GM21447 (cell line): Measurements from ENCODE around the gene BBS2.

Source experiments
- ATAC-seq: cut with Tn5 transposase; IDR thresholded peaks from one replicate; pipeline ENCODE4 v1.9.1; 2021; ENCODE audit not compliant: unreplicated experiment

BBS2 gene, protein sequence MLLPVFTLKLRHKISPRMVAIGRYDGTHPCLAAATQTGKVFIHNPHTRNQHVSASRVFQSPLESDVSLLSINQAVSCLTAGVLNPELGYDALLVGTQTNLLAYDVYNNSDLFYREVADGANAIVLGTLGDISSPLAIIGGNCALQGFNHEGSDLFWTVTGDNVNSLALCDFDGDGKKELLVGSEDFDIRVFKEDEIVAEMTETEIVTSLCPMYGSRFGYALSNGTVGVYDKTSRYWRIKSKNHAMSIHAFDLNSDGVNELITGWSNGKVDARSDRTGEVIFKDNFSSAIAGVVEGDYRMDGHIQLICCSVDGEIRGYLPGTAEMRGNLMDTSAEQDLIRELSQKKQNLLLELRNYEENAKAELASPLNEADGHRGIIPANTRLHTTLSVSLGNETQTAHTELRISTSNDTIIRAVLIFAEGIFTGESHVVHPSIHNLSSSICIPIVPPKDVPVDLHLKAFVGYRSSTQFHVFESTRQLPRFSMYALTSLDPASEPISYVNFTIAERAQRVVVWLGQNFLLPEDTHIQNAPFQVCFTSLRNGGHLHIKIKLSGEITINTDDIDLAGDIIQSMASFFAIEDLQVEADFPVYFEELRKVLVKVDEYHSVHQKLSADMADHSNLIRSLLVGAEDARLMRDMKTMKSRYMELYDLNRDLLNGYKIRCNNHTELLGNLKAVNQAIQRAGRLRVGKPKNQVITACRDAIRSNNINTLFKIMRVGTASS

DNA sequence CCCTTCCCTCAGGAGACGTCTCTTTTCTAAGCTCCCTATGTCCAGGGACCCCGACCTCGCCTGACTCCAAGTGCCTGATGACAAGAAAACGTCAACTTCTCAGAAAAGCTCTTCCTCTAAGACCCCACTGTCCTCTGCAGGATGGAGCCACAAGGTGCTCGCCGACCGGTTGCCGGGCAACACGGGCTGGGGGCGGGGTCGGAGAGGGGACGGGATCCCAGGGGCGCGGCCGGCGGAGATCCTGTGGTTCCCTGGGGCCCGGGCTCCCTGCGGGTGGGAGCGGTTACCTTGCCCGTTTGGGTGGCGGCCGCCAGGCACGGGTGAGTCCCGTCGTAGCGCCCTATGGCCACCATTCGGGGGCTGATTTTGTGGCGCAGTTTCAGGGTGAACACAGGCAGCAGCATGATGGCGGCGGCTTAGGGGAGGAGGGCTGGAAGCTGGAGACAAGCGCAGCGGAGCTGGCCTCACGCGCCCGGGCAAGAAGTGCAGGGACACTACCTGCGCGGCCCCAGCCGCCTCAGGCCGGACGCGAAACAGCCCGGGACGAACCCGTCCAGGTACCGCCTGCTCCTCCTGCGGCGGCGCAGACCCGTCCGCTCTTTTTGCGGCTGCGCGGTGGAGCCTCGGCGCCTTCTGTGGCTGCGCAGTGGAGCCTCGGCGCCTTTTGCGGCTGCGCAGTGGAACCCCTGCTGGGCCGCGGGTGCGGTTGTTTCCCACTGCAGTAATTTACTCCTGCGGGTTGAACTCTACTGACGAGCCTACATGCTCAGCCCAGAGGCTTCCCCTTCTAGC, at the start of gene BBS2:
Gene BBS2, minus strand, starts transcription at position 566 of the 792 bp plus-strand sequence. Its CDS starts 162 bp downstream, at position 404.
- ATAC-seq = peak; percentile 75

DNA sequence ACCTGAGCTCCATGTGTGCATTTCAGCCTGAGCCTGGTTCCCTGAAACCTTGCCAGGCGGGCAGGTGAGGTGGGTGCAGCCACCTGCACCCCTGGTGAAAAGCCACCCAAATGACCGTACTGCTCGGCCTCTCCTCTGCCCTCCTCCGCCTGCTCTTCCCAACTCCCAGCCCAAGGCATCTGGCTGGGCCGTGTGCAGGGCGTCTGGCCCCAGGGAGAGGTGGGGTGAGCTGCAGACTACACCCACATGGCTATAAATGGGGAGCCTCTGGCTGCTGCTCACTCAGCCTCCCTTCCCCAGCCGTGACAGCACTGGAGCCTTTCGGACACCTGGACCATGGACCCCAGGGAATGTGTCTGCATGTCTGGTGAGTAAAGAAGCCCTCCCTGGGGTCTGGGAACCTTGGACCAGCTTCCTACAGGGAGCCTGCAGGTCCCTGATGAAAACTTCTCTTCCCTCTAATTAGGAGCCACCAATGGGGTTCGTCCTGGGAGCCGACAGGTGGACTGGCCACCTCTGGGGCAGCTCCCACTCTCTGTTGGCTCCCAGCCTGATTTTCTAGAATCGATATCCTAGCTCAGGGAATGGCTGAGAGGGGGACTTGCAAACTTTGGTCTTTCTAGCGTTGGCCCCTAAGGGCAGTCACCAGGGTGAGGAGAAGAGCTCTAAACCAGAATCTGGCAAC, 45.1 kb upstream of the BBS2 start, which contains the start of gene MT4:
Gene MT4, plus strand, starts transcription at position 281 of the 685 bp plus-strand sequence. Its CDS starts 56 bp downstream, at position 337.
- ATAC-seq = no peak

DNA sequence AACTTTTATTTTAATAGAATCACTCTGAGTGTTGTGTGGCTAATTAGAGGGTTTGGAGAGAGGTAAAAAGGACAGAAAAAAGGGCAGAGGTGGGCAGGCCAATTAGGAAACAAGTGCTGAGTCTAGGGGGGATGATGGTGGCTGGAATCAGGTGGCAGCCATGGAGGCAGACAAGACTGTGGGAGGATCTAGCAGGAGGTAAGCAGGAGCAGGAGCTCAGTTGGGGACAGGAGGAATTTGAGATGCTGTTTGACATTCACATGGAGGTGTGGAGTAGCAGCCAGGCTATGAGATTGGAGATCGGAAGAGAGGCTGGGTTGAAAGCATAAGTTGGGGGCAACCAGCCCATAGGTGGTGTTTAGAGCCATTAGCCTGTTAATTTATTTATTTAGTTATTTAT, 41.3 kb upstream of the BBS2 start:
- no peak for ATAC-seq

DNA sequence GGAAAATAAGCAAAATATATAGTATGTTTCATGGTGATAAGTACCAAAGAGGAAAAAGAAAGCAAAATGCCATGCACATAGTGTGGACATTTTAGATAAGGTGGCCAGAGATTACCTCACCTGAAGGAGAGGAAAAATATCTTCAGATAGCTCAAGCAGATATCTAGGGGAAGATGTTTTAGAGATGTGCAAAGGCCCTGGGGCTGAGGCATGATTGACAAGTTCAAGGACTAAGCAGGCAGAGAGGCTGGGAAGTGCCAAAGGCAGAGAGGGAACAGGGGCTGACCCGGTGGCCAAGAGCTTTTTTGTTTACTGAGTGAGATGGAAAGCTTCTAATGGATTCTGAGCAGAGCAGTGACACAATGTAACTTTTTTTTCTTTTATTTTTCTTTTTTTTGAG, 40.6 kb upstream of the BBS2 start:
- ATAC-seq = no peak

DNA sequence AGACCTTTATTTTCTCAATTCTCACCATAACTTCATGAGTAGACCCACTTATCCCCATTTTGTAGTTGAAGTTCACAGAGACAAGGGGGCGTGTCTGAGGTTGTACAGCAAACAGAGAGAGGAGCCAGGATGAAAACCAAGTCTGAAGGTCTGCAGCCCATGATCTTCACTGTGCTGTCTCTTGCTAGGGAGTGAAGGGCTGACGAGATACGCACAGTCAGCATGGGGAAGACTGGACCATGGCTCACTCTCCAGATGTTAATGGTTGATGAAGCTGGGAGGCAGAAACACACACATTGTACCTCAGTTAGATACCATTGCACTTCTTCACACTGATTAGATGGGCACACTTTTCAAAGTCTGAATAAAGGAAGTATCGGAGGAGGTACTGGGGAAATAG, 39.3 kb upstream of the BBS2 start:
- no peak for ATAC-seq

DNA sequence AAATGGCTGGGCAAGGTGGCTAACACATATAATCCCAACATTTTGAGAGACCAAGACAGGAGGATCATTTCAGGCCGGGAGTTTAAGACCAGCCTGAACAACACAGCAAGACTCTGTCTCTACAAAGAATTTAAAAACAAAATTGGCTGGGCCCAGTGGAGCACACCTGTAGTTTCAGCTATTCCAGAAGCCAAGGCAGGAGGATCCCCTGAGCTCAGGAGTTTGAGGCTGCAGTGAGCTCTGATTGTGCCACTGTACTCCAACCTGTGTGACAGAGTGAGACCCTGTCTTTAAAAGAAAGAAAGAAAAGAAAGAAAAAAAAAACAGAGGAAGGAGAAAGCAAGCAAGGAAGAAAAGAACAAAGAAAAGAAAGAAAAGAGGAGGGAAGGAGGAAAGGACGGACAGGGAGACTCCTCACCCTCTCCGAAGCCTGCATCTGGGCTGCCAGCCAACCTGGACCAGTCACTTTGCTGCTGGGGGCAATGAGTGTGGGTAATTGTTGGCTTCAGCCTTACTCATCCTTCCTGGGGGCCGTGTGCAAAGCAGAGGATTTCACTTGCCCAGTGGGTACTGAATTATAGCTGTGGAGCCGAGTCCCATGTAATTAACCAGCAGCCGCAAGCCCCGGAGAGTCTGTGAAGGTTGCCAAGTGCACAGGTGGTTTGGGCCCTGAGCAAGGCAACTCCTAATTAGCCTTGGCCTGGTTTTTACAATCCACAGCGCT, 38.4 kb upstream of the BBS2 start:
- ATAC-seq = no peak

DNA sequence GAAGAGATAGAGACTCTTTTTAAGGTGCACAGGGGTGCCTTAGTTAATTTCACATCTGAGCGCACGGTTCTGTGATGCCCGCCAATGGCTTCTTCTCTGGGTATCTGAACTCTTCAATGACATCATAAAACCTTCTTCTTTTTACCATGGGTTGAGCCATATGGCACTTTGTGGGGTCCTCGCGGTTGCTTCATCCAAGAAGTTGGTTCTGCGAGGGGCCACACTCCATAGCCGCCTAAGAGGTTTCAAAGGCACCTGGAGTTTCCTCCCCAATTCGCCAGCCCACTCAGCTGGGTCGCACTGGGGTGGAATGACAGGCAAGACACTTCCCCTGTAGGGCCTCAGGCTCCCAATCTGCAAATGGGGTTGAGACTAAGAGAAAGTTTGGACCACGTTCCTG, 34.6 kb upstream of the BBS2 start:
- ATAC-seq = no peak

DNA sequence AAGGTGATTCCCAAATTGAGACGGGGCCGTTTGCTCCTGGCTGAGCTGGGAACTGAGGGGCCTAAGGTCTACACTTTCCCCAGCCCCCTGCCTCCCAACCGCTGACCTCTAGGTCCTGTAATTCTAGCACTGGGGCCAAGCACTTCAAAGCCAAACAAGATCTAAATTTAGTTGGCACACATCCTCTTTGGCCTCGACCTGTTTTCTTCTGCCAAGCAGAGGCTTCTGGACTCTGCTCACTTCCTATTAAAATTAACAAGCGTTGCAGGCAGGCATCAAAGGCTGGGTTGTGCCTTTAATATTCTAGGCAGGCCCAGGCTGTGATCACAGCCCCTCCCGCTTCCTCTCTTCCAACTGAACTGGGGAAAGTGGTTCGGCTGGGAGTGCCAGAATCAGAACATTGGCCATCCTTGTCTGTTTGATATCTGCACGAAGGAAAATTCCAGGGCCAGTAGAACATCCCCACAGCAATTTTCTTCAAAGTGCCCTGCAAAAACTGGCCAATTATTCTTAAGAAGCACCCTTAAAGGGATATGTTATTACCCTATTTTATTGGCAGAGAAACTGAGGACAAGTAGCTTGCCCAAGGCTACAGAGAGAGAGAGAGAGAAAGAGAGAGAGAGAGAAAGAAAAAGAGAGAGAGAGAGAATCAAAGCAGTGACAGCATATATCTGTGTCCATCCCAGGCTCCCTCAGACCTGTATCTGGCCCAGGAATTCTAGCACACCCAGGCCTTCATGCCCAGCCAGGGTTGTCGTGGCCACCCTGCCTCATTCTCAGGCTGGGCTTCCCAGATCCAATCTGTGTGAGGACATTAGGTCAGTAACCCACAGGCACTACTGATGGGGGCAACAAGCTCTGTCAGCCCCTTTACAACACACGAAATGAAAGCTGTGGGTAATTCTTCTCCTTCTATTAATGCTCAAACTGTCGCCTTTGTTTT, 32.2 kb upstream of the BBS2 start:
- no peak for ATAC-seq

DNA sequence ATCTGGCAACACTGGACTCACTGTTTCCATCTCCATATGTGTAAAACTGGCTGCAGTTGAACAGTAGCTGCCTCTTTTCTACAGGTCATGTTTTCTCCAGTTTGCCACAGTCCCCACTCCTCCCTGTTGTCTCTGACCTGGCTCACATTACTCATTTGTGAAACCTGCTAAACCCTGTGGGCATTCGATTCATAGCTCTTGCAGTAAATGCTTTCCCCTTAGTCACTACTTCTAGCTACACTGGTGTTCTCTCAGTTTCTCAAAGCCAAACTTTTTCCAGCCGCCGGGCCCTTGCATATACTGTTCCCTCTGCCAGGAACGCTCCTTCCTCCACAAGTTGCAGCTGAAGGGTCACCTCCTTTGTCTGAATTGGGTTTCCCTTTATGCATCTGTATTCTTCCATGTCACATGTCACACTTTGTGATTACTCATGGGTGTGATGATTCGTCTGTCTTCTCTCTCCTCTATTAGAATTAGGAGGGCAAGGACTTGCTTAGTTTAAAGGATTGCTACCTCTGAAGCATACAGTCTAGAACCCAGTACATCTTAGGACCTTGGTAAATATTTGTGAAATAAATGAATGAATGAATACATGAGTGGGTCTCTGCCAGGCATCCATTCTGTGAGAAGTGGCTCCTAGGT, 30.0 kb upstream of the BBS2 start:
- no peak for ATAC-seq

DNA sequence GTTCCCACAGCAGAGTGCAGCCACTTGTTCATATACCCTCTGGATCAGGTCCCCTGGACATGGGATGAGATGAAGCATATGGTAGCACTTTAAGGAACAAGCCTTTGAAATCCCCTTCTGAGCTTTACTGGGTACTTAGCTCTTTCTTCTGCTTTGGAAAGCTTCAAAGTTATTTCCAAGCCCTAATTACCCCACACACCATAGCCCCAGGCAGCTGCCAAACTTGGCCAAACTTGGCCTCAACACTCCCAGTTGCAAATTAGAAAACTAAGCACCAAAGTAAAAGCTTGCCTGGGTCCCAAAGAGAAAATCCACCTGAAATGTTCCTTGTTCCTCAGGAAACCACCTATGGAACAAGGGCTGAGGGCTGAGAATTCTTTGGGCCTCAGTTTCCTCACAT, 29.3 kb upstream of the BBS2 start:
- no peak for ATAC-seq

DNA sequence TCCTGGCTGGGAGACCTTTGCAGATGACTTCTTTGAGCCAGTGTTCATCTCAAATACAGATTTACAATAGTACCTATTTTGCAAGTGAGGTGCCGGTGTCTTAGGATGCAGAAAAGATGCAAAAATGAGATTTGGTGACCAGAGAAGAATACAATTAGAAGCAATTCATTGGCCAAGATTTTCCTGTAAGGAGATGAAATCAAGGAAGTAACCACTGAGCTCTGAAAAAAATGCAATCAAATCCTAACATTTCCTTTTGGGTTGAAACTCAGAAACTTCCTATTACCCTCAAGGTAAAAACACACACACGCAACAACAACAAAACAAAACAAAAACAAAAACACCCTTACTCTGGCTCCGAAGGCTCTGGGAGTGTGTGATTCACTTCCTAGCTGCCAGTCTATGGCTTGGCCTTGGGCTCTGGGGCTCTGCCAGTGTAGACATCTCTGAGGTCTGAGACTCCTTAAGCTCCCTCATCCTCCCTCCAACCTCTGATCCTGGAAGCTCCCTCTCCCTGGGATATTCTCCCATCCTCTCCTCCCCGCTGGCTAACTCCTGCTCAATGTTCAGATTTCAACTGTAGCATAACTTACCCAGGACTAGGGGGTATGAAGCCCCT, 28.2 kb upstream of the BBS2 start:
- ATAC-seq = no peak

DNA sequence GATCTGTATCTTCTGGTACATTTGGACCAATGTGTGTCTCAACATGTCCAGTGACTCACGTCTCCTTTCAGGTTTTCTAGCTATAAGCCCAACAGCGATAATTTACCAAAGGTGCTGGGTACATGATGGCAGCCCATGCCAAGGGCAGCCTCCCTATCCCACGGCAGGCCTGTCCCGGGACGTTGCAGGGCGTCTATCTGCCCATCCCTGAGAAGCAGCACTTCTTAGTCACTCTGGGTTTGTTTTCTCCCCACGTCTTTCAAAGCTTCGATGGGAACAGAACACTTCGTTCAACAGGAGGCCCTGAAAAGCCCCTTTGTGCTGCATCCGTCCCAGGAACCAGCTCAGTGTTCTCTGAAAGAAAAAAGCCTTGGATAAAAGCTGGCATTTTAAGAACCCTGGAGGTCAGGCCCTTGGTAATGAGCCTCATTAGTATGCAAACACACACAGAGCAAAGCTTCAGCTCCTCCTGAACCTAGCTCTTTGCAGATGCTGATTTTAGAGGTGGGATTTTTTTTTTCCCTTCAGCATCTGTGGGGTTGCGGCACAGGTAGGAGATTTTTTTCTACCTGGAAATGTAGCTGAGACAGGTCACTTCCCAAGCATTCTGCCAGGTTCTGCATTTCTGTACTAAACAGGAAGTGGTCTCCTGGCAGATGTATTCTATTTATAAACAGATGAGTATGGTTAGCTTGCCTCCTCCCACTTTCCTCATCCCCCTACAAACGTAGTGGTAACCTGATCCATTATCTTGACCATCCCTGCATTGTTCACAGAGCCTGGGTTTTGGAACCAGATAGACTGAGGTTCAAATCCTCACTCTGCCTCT, 27.5 kb upstream of the BBS2 start:
- no peak for ATAC-seq

DNA sequence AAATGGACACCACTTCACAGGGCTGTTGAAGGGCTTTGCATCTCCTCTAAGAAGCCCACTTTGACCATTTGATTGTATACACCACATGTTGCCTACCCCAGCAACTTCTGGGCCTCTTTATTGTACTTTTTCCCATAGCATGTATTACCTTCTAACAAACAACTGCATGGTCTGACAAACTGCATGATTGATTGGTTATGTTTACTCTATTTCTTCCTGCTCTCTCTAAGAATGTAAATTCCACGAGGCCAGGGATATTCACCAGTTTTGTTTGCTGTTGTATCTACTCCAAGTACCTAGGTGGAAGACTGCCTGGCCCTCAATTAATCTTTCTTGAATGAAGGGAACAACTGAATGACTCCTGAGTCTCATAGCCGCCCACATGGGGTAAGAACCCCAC, 22.2 kb upstream of the BBS2 start:
- ATAC-seq = no peak

DNA sequence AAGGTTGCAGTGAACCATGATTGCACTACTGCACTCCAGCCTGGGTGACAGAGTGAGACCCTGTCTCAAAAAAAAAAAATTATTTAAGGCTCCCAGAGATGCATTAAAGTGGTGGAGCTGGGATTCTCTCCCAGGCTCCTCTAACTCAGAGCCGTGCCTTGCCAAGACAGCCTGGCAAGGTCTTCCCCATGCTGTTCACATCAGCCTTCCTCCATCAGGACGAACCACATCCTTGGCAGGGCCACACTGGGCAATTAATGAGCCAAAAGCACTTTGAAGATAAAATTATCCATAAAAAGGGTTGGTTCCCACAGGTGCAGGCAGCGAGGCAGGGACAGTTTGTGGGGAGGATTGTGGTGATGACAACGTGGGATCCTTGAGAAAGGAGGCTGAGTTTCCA, 19.8 kb upstream of the BBS2 start:
- no peak for ATAC-seq

DNA sequence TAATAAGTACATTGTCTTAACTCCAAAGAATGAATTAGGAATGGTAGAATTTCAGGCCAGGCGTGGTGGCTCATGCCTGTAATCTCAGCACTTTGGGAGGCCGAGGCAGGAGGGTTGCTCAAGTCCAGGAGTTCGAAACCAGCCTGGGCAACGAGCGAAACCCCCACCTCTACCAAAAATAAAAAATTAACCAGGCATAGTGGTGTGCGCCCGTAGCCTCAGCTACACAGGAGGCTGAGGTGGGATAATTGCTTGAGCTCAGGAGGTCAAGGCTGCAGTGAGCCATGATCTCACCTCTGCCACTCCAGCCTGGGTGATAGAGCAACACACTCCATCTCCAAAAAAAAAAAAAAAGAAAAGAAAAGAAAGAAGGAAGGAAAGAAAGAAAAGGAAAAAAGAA, 18.5 kb upstream of the BBS2 start:
- no peak for ATAC-seq

DNA sequence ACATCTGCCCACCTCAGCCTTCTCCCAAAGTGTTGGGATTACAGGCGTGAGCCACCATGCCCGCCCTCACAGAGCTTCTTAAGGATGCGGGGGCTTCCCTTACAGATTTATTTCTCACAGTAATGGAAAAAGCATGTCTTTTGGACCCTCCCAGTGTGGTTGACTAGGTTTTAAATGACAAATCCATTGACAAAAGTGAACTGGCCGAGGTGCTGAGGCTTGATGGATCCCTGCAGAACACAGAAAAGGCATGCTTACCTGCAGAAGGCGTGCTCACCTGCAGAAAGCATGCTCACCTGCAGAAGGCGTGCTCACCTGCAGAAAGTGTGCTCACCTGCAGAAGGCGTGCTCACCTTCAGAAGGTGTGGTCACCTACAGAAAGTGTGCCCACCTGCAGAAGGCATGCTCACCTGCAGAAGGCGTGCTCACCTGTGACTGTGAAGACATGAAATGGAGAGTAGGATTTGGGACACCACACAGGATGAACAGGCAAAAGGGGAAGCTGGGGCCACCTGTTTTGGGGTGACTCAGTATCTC, 15.1 kb upstream of the BBS2 start:
- ATAC-seq = no peak

DNA sequence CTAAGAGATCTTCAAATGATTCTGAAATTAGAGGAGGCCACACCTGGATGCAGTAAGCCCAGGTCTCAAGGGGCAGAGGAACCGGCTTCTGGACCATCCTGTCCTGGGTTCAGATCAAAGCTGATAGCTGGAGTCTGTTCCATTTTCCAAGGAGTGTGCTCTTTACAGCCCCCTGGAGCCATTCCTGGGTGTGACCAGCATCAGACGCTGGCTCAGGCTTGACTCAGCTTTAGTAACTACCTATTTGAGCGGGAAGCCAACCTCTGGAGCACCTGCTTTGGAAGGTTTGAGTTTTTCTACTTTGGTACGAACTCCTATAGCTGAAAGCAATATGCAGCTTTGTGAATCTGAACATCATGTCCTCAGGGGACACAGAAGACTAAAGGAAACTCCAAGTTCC, 12.9 kb upstream of the BBS2 start:
- no peak for ATAC-seq
